Measurements from ENCODE around the gene PLXDC2. TPM values are rescaled to one million over a fixed set of nuclear protein-coding genes. Genes with fewer than 3 reads are reported as not detected.
A peak's percentile ranks its signal among the peaks of the same experiment; 100 is the strongest.

PLXDC2 gene
- total and polyA plus RNA-seq, 8 donors, result 2.1 to 57.2 (median 11.2) TPM

GRCh38 chr10:19843487-19843886 is 27.3 kb downstream of the PLXDC2 start:
- Histone ChIP-seq H3K27me3 (no peaks in the 10 kb centered on the region), H3K4me1 (peaks cover 0 to 3% (median 0%) of the 10 kb centered on the region in 4 donors), H3K27ac (no peak overlapping the region), H3K4me3 (no peak overlapping the region), H3K9me3 (no peaks in the 10 kb centered on the region), H3K36me3 (no peaks in the 10 kb centered on the region)
- DNase-seq, result no peak
- WGBS, 5 donors, result 27 to 49% (median 32%) methylated on average over 1 of the region's 1 CpG
- intact Hi-C loops (cut with DNase I; ENCODE audit: low total_unique reads), result no loop called here
- no peak for TF ChIP-seq CTCF (IDR thresholded peaks at IDR 0.05)
- no peak for TF ChIP-seq POLR2AphosphoS5 (IDR thresholded peaks at IDR 0.05)
- TF ChIP-seq EP300 (IDR thresholded peaks at IDR 0.05), result no peak
- TF ChIP-seq POLR2A (IDR thresholded peaks at IDR 0.05), result no peak

- Histone ChIP-seq H3K4me1 (peaks cover 0 to 3% (median 0%) of the 10 kb centered on the region in 4 donors), H3K4me3 (no peak overlapping the region), H3K27me3 (no peaks in the 10 kb centered on the region), H3K27ac (no peak overlapping the region), H3K36me3 (no peaks in the 10 kb centered on the region), H3K9me3 (no peaks in the 10 kb centered on the region)
- intact Hi-C loops (cut with DNase I; ENCODE audit: low total_unique reads), result no loop called here
- DNase-seq, result peak in 1 of 2 donors; percentile 40
- TF ChIP-seq EP300 (IDR thresholded peaks at IDR 0.05) (no peak), POLR2A (IDR thresholded peaks at IDR 0.05) (no peak), POLR2AphosphoS5 (IDR thresholded peaks at IDR 0.05) (no peak), CTCF (IDR thresholded peaks at IDR 0.05) (no peak)
- WGBS, 5 donors, result 45 to 65% (median 56%) methylated on average over 1 of the region's 1 CpG
These were observed 29.5 kb downstream of the PLXDC2 start for GRCh38 chr10:19845503-19846368.

- WGBS, 5 donors, result 63 to 80% (median 74%) methylated on average over 4 of the region's 4 CpGs
- H3K27me3 ChIP-seq, result no peaks in the 10 kb centered on the region
- no peaks in the 10 kb centered on the region for H3K36me3 ChIP-seq
- H3K9me3 ChIP-seq, result no peaks in the 10 kb centered on the region
- H3K27ac ChIP-seq, result no peak overlapping the region
- intact Hi-C loops (cut with DNase I; ENCODE audit: low total_unique reads), result no loop called here
- no peak for TF ChIP-seq CTCF (IDR thresholded peaks at IDR 0.05)
- TF ChIP-seq POLR2AphosphoS5 (IDR thresholded peaks at IDR 0.05), result no peak
- TF ChIP-seq EP300 (IDR thresholded peaks at IDR 0.05), result no peak
- no peak for TF ChIP-seq POLR2A (IDR thresholded peaks at IDR 0.05)
- H3K4me3 ChIP-seq, result no peak overlapping the region
- no peak for DNase-seq
- peaks cover 0 to 3% (median 0%) of the 10 kb centered on the region in 4 donors for H3K4me1 ChIP-seq
These were observed 31.1 kb downstream of the PLXDC2 start for GRCh38 chr10:19847321-19847720.

- TF ChIP-seq CTCF (IDR thresholded peaks at IDR 0.05), result no peak
- TF ChIP-seq POLR2AphosphoS5 (IDR thresholded peaks at IDR 0.05), result no peak
- TF ChIP-seq POLR2A (IDR thresholded peaks at IDR 0.05), result no peak
- TF ChIP-seq EP300 (IDR thresholded peaks at IDR 0.05), result no peak
- intact Hi-C loops (cut with DNase I; ENCODE audit: low total_unique reads), result no loop called here
- H3K36me3 ChIP-seq, result no peaks in the 10 kb centered on the region
- H3K9me3 ChIP-seq, result no peaks in the 10 kb centered on the region
- no peak overlapping the region for H3K4me3 ChIP-seq
- DNase-seq, result no peak
- H3K27me3 ChIP-seq, result no peaks in the 10 kb centered on the region
- no peak overlapping the region for H3K27ac ChIP-seq
- H3K4me1 ChIP-seq, result peaks cover 0 to 3% (median 0%) of the 10 kb centered on the region in 4 donors
- 72 to 82% (median 73%) methylated on average over 7 of the region's 7 CpGs for WGBS, 5 donors
These were observed 32.2 kb downstream of the PLXDC2 start for GRCh38 chr10:19848226-19848985.
